ENCODE results near the gene PPM1M.

The PPM1M gene

DNA sequence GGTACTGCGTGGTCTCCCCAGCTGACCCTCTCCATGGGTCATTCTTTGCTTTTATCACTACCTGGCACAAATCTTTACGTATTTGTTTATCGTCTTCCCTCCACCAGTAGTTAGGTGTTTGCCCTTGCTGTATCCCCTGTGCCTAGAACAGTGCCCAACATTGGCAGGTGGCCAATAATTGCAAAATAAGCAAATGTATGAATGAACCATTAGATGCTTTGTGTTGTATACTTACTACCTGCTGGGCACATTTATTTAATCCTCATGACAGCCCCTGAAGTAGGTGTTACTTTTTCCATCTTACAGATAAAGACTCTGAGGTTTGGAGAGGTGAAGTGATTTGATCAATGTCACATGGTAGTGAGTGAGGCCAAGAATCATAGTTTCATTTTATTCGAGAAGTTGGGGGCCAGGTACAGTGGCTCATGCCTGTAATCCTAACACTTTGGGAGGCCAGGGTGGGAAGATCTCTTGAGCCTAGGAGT lies 4.6 kb upstream of the PPM1M start:
- ATAC-seq, result no peak
- TF ChIP-seq TSHZ2 (CRISPR knock-in tag; IDR thresholded peaks at IDR 0.05) (peak; percentile 46; the same call in 1 of the 2 replicates), PATZ1 (CRISPR knock-in tag; IDR thresholded peaks at IDR 0.05; ENCODE audit: borderline replicate concordance) (no peak)

DNA sequence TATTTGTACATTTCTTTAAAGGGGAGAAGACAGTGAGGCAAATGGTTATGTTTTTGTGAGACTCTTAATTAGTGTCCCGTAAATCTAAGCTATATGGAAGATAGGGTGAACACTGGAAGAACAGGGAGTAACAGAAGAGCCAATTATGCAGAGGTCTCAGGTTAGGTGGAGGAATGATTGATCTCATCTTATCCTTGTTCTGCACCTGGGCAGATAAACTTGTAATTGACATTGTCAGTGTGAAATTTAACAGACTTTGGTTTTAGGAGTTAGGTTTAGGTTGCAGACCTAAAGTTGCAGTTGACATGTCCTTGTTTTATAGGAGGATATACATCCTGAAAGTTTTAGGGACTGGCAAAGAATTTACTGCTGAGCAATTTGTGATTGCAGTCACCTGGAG lies 3.5 kb upstream of the PPM1M start:
- ATAC-seq, result no peak

GRCh38 chr3:52243791-52244628 lies 1.5 kb upstream of the PPM1M start:
- TF ChIP-seq ZNF70 (CRISPR knock-in tag; IDR thresholded peaks at IDR 0.05) (no peak), TSHZ2 (CRISPR knock-in tag; IDR thresholded peaks at IDR 0.05) (no peak), RARB (CRISPR knock-in tag; IDR thresholded peaks at IDR 0.05) (no peak), PPARA (CRISPR knock-in tag; IDR thresholded peaks at IDR 0.05; ENCODE audit: borderline replicate concordance) (no peak), ZNF565 (CRISPR knock-in tag; conservative IDR thresholded peaks at IDR 0.05; ENCODE audit: low read depth) (no peak)
- ATAC-seq, result no peak

More for the DNA sequence above, 3.5 kb upstream of the PPM1M start:
- TF ChIP-seq TCF4 (CRISPR knock-in tag; IDR thresholded peaks at IDR 0.05; ENCODE audit: borderline replicate concordance), result no peak
- TF ChIP-seq, protein P1, sequence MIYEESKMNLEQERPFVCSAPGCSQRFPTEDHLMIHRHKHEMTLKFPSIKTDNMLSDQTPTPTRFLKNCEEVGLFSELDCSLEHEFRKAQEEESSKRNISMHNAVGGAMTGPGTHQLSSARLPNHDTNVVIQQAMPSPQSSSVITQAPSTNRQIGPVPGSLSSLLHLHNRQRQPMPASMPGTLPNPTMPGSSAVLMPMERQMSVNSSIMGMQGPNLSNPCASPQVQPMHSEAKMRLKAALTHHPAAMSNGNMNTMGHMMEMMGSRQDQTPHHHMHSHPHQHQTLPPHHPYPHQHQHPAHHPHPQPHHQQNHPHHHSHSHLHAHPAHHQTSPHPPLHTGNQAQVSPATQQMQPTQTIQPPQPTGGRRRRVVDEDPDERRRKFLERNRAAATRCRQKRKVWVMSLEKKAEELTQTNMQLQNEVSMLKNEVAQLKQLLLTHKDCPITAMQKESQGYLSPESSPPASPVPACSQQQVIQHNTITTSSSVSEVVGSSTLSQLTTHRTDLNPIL (CRISPR knock-in tag; IDR thresholded peaks at IDR 0.05; ENCODE audit: low read depth), result no peak
- TF ChIP-seq ZFP3 (CRISPR knock-in tag; IDR thresholded peaks at IDR 0.05), result no peak
- TF ChIP-seq, protein P2, sequence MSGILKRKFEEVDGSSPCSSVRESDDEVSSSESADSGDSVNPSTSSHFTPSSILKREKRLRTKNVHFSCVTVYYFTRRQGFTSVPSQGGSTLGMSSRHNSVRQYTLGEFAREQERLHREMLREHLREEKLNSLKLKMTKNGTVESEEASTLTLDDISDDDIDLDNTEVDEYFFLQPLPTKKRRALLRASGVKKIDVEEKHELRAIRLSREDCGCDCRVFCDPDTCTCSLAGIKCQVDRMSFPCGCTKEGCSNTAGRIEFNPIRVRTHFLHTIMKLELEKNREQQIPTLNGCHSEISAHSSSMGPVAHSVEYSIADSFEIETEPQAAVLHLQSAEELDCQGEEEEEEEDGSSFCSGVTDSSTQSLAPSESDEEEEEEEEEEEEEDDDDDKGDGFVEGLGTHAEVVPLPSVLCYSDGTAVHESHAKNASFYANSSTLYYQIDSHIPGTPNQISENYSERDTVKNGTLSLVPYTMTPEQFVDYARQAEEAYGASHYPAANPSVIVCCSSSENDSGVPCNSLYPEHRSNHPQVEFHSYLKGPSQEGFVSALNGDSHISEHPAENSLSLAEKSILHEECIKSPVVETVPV (CRISPR knock-in tag; IDR thresholded peaks at IDR 0.05), result no peak
- TF ChIP-seq GLIS3 (CRISPR knock-in tag; IDR thresholded peaks at IDR 0.05), result no peak
- no peak for TF ChIP-seq ZNF70 (CRISPR knock-in tag; IDR thresholded peaks at IDR 0.05)
- TF ChIP-seq PPARA (CRISPR knock-in tag; IDR thresholded peaks at IDR 0.05; ENCODE audit: borderline replicate concordance), result no peak
- no peak for TF ChIP-seq TOX (CRISPR knock-in tag; IDR thresholded peaks at IDR 0.05; ENCODE audit: borderline replicate concordance)
- no peak for TF ChIP-seq ESRRG (CRISPR knock-in tag; IDR thresholded peaks at IDR 0.05)
- TF ChIP-seq ZNF565 (CRISPR knock-in tag; conservative IDR thresholded peaks at IDR 0.05; ENCODE audit: low read depth), result no peak
- no peak for TF ChIP-seq ISL1 (CRISPR knock-in tag; IDR thresholded peaks at IDR 0.05)
- no peak for TF ChIP-seq ZFP30 (CRISPR knock-in tag; IDR thresholded peaks at IDR 0.05)
- TF ChIP-seq PATZ1 (CRISPR knock-in tag; IDR thresholded peaks at IDR 0.05; ENCODE audit: borderline replicate concordance), result no peak

All from SK-N-SH treated with all-trans-retinoic acid at 6 μM for 48 hours (cell line).